Retinal pigment epithelial cell (primary cell): Measurements from ENCODE around the gene ADARB2.

Experiments
- DNase-seq: peaks from one replicate; pipeline ENCODE4 v3.0.0-alpha.2; 2010; ENCODE audit warnings: low read depth
- H3K4me3 ChIP-seq: 2 replicates; pipeline ENCODE4 v1.5.1; 2011; ENCODE audit warnings: mild to moderate bottlenecking, low read length, control low read depth, moderate library complexity
- TF ChIP-seq, protein P1 (sequence below): conservative IDR thresholded peaks from 2 replicates; pipeline ENCODE4 v1.5.1; 2011; ENCODE audit warnings: low read depth, low read length, control low read depth, inconsistent platforms

The ADARB2 gene

DNA sequence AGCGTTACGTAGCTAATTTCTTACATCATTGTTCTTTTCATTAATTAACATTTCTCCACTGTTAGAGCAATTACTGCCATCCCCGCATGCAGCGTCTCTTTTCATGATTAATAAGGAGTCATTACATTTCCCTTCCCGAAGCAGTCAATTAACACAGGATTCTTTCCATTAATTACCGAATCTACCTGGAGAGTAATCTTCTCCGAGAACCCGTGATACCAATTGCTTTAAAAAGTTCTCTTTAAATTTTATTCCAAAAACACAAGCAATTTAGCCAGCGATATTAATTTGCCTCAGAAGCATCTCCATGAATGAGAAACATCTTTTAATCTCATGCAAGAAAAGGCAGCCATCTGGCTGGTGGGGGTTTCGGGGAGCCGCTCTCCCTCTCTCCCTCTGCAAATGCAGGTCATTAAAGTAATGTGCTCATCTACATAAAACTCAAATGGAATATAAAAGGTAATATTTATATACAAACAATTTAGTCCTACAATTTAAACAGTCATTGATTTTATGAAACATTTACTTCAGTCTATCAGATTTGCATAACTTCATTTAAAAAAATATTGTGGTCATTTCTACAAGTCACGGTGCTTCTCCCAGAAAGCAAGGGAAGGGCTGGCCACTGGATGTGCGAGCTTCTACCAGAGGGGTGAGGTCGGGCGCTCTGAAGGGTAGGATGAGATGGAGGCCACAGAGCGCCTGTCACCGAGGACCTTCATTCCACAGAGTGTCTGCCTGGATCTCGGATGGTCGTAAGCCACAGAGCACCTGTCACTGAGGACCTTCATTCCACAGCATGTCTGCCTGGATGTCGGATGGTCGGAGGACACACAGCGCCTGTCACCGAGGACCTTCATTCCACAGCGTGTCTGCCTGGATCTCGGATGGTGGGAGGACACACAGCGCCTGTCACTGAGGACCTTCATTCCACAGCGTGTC is 536.2 kb downstream of the ADARB2 start:
- no peak overlapping the region for H3K4me3 ChIP-seq
- DNase-seq: no peak
- TF ChIP-seq, protein P1, sequence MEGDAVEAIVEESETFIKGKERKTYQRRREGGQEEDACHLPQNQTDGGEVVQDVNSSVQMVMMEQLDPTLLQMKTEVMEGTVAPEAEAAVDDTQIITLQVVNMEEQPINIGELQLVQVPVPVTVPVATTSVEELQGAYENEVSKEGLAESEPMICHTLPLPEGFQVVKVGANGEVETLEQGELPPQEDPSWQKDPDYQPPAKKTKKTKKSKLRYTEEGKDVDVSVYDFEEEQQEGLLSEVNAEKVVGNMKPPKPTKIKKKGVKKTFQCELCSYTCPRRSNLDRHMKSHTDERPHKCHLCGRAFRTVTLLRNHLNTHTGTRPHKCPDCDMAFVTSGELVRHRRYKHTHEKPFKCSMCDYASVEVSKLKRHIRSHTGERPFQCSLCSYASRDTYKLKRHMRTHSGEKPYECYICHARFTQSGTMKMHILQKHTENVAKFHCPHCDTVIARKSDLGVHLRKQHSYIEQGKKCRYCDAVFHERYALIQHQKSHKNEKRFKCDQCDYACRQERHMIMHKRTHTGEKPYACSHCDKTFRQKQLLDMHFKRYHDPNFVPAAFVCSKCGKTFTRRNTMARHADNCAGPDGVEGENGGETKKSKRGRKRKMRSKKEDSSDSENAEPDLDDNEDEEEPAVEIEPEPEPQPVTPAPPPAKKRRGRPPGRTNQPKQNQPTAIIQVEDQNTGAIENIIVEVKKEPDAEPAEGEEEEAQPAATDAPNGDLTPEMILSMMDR: no peak

DNA sequence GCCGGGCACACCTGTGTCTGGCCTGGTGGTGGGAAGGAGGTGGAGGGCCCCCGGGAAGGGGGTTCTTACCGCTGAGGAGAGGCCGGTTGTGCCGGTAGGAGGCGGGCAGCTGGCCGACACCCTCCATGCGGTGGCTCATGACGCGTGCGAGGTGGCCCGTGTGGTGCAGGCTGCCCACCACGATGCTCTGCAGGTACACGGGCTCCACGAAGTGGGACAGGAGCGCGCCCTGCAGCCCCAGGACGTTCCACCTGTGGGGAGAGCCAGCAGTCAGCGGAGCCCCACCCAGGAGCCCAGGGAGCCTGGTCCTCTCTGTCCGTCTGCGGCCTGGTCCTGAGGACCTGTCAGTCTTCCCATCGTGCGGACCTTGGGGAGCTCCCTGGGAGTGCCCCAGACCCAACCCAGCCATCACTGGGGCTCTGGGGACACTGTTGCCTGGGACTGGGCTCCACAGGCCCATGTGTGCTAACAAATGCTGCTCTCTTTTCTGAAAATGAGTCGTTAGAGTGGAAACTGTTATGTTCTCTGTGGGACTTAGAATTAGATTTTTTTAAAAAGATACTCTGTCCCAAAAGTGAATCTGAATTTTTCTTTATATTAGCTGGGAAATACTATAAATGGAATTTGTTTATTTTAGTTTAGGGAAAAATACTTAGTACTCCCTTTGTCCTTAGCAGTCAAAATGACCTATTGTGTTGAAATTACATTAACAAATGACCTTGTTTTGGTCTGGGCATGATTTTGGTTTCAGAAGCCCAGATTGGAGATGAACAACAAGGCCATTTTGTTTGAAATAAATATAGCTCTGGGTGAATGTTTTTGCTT is 537.2 kb downstream of the ADARB2 start:
- TF ChIP-seq, protein P1: no peak
- H3K4me3 ChIP-seq: no peak overlapping the region
- no peak for DNase-seq

DNA sequence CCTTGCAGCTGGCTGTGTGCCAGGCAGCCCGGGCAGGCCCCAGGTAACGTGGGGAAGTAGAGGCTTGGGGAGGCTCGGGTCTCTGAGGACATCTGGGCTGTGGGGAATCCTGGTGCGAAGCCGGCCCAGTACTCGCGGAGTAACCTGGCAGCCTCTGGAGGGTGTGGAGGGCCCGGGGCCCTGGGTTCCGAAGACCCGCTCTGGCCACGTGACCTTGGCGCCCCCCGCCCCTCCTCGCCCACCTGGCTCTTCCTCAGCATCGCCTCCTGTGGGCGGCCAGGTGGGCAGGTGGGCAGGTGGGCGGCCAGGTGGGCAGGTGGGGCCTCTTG is 538.0 kb downstream of the ADARB2 start:
- H3K4me3 ChIP-seq: no peak overlapping the region
- no peak for DNase-seq
- TF ChIP-seq, protein P1: no peak

DNA sequence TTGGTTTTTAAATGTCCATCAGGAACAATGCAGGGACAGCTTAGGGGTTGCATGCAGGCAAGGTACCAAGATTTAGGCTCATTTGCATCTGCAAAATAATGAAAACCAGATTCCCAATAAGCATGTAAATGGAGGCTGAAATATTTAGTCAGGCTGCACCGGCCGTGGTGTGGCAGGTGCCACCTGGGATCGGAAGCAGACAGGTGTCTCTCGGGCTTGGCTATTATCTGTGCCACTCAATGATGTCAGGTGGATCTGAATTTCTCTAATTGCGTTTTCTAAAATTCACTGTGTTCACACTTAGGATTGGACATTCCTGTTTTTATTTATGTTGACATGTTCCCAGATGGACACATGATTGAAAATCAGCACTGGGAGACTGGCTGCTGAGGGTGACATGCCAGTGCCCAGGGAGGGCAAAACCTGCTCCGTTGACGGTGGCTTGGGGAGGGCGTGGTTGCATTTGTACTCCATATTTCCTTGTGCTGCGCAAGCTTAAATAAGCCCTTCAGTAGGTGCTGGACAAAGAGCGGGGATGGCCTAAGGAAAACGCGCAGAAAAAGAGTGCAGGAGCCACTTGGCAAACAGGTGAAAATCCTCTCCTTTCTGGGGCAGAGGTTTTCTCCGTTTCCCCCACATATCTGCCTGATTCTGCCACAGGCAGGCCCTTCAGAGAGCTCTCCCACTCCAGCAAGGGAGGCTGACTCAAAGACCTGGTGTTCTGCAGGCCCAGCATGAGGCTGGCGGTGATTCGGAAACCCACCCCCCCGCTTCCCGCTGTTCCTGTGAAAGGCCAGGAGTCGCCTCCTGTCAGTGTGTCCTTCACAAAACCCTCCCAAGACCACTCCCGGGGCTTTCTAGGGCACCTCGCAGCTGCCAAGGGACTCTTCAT is 538.6 kb downstream of the ADARB2 start:
- TF ChIP-seq, protein P1: no peak
- DNase-seq: no peak

DNA sequence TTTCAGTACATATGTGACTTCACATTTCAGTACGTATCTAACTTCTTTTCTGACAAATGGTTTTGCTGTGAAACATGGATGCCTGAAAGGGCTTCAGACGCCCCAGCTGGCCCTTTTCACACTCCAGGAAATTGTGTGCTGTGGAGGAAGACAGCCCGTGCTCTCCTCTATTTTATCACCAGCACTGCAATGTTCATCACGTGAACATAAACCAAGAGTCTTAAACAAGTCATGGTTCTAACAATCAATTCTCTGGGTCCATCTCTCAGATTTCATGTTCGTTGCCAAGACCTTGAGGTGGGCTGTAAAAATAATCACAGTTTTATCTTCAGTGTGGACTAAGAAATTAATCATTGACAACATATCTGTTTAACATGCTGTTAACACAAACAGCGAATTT is 539.9 kb downstream of the ADARB2 start:
- no peak overlapping the region for H3K4me3 ChIP-seq
- TF ChIP-seq, protein P1: no peak
- no peak for DNase-seq

More for the DNA sequence above, 538.6 kb downstream of the ADARB2 start:
- no peak overlapping the region for H3K4me3 ChIP-seq

DNA sequence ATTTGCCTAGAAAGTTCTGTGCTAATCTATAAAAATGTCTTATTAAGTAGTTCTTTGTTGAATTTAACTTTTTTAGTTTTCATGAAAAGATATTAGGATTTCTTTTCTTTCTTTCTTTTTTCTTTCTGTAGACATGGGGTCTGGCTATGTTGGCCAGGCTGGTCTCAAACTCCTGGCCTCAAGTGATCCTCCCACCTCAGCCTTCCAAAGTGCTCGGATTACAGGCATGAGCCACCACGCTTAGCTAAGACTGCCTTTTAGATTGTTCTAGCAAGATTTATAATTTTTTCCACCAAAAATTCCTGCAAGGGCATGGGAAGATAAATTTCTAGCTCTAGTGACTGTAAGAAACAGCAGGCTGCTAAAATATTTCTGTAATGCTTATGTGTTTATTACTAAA is 540.7 kb downstream of the ADARB2 start:
- no peak for DNase-seq
- H3K4me3 ChIP-seq: no peak overlapping the region
- TF ChIP-seq, protein P1: no peak
